Heart left ventricle (tissue), 16 donors: ENCODE measurements around the gene TMEM163. TPM values are rescaled to one million over a fixed set of nuclear protein-coding genes. Genes with fewer than 3 reads are reported as not detected.

Experiments used
- ATAC-seq, 4 donors: fragments of 200-7000 bp; cut with Tn5 transposase; one replicate each; pipeline ENCODE4 v1.9.1; 2020 to 2022; ENCODE audit warnings: moderate library complexity in 4 of 4, mild to moderate bottlenecking in 3 of 4, moderate number of reproducible peaks in 1 of 4
- DNase-seq, 5 donors: peaks; one replicate each; pipeline ENCODE4 v3.0.0-alpha.2; 2020
- H3K27ac ChIP-seq, 12 donors: fragments of 200-600 bp; sonication (generic) in 4 of 12; one replicate each; pipeline versions ENCODE4 v1.5.0 to v1.8.0; 2016 to 2022; ENCODE audit warnings: mild to moderate bottlenecking in 2 of 12
- H3K27me3 ChIP-seq, 9 donors: fragments of 200-600 bp; sonication (generic) in 2 of 9; one replicate each; pipeline versions ENCODE4 v1.5.1 to v1.8.0; 2016 to 2022; ENCODE audit warnings: mild to moderate bottlenecking in 3 of 9
- H3K36me3 ChIP-seq, 9 donors: fragments of 200-600 bp; sonication (generic) in 2 of 9; one replicate each; pipeline versions ENCODE4 v1.5.0 to v1.8.0; 2018 to 2022; ENCODE audit warnings: mild to moderate bottlenecking in 2 of 9
- H3K4me1 ChIP-seq, 12 donors: fragments of 200-600 bp; sonication (generic) in 4 of 12; one replicate each; pipeline versions ENCODE4 v1.5.0 to v1.8.0; 2016 to 2022; ENCODE audit warnings: mild to moderate bottlenecking in 3 of 12
- H3K4me3 ChIP-seq, 12 donors: fragments of 200-600 bp; sonication (generic) in 4 of 12; one replicate each; pipeline versions ENCODE4 v1.5.0 to v1.8.0; 2017 to 2022; ENCODE audit warnings: mild to moderate bottlenecking in 9 of 12, moderate library complexity in 4 of 12
- H3K9me3 ChIP-seq, 12 donors: fragments of 200-600 bp; sonication (generic) in 4 of 12; one replicate each; pipeline versions ENCODE4 v1.5.0 to v1.8.0; 2016 to 2022; ENCODE audit warnings: mild to moderate bottlenecking in 1 of 12
- CTCF ChIP-seq, 12 donors: fragments of 200-600 bp; sonication (generic) in 4 of 12; IDR thresholded peaks; one replicate each; pipeline versions ENCODE4 v1.5.0 to v1.8.0; 2018 to 2022; ENCODE audit warnings: antibody characterized with exemption in 12 of 12, mild to moderate bottlenecking in 5 of 12
- POLR2A ChIP-seq, 2 donors: fragments of 450-650 bp; IDR thresholded peaks; one replicate each; pipeline ENCODE4 v1.6.1; 2017; ENCODE audit warnings: antibody characterized with exemption in 2 of 2, mild to moderate bottlenecking in 2 of 2, moderate library complexity in 2 of 2
- WGBS, 4 donors: extraction: QIAGEN DNeasy Blood & Tissue Kit in 2 of 4; methylation state at CpG; one replicate each; pipeline versions ENCODE4 v1.1.5 to v1.1.7; 2013 to 2018; 5-methylcytosine and 5-hydroxymethylcytosine counted together
- intact Hi-C, 10 donors: fragments of 100-400 bp; cut with DNase I; formaldehyde crosslinking; loops; one replicate each; pipeline versions ENCODE4 v1.11.1 to v1.14.2; 2022
- polyA plus RNA-seq, 2 donors: library from polyadenylated mRNA; stranded (reverse); fragments of 200-250 nt; gene quantifications; one replicate each; pipeline ENCODE4 v1.2.3, GENCODE V29; 2013
- total RNA-seq, 9 donors: library from RNA; depleted of rRNA in 2 of 9; stranded (reverse); fragments of >200 nt in 2 of 9; fragmentation: NEBNext Ultra II Directional in 3 of 9; extraction: Animal tissue kit (Norgen Biotek cat#: 25700) in 3 of 9; gene quantifications; one replicate each; pipeline versions ENCODE4 v1.1.0 to v1.2.4, GENCODE V29; 2016 to 2023
- donor health status: ischemic (EF 13 %, LVEDD 7.1; RV severe dilation, severe dysfunction).
- donor health status: healthy with polysubstance abuse.
- donor health status: DM: no; HTN: yes; CAD: no.
- donor health status: DM: no; HTN: no; CAD: no.
- donor health status: ischemic (EF 25% LVEDD 6.9; RV normal size, moderate dysfunction).
- donor health status: ischemic (EF 25% LVEDD 5.7; RV mildly dilated, moderate dysfunction).
- donor health status: healthy.
- donor health status: DM: yes; HTN: yes; CAD: no.
- donor health status: ischemic (EF 35%, LVEDD 5.7; RV mildly dilated, moderate dysfunction).
- donor health status: nonischemic (EF 11% LVEDD 7.7; RV severe dilation, severe dysfunction).
- donor health status: DM: yes; HTN: yes; CAD: no.
- donor health status: PGD.
- donor health status: ischemic (EF 29% LVEDD 5.4; RV normal size, mild dysfunction).
- donor health status: nonischemic (EF 23%, LVEDD 6.1; RV moderate dilation, normal function).

The TMEM163 gene
- total and polyA plus RNA-seq, 11 donors: 0.14 to 1.4 (median 0.47) TPM

DNA sequence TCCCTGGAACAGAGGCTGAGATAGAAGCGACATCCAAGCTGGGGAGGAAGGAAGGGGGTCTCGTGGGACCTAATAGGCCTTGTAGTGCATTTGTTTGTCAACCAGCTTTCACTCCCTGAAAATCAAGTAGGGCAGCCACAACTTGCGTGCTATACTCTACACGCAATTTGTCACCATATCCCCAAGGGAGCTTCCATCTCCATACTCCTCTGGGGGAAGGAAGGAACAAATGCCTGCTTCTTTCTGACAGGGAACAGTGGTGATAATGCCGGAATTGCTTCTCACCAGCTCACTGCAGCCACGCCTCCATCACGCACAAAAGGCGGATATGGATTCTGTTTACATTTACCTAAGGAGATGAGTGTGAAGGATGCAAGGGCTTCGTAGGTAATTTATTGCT is 213.4 kb downstream of the TMEM163 start:
- Histone ChIP-seq H3K27me3 (no peaks in the 10 kb centered on the region), H3K4me3 (no peak overlapping the region), H3K36me3 (no peaks in the 10 kb centered on the region), H3K27ac (no peak overlapping the region), H3K4me1 (peaks cover 0 to 5% (median 0%) of the 10 kb centered on the region in 12 donors), H3K9me3 (no peaks in the 10 kb centered on the region)
- TF ChIP-seq CTCF (IDR thresholded peaks at IDR 0.05): no peak
- TF ChIP-seq POLR2A (IDR thresholded peaks at IDR 0.05): no peak
- intact Hi-C loops: no loop called here
- DNase-seq: no peak
- WGBS, 4 donors: 84 to 90% (median 87%) methylated on average over 9 of the region's 9 CpGs
- ATAC-seq: no peak

GRCh38 chr2:134504586-134505336 is 214.0 kb downstream of the TMEM163 start:
- intact Hi-C loops: no loop called here
- H3K4me3 ChIP-seq: no peak overlapping the region
- H3K4me1 ChIP-seq: peaks cover 0 to 5% (median 0%) of the 10 kb centered on the region in 12 donors
- H3K36me3 ChIP-seq: no peaks in the 10 kb centered on the region
- H3K27me3 ChIP-seq: no peaks in the 10 kb centered on the region
- TF ChIP-seq POLR2A (IDR thresholded peaks at IDR 0.05): no peak
- TF ChIP-seq CTCF (IDR thresholded peaks at IDR 0.05): no peak
- ATAC-seq: no peak
- 79 to 85% (median 82%) methylated on average over 5 of the region's 5 CpGs for WGBS, 4 donors
- DNase-seq: no peak
- H3K27ac ChIP-seq: no peak overlapping the region
- H3K9me3 ChIP-seq: no peaks in the 10 kb centered on the region

GRCh38 chr2:134502104-134502503 is 216.7 kb downstream of the TMEM163 start:
- no peak overlapping the region for H3K27ac ChIP-seq
- peaks cover 0 to 5% (median 0%) of the 10 kb centered on the region in 12 donors for H3K4me1 ChIP-seq
- no peaks in the 10 kb centered on the region for H3K27me3 ChIP-seq
- no peaks in the 10 kb centered on the region for H3K9me3 ChIP-seq
- TF ChIP-seq POLR2A (IDR thresholded peaks at IDR 0.05) (no peak), CTCF (IDR thresholded peaks at IDR 0.05) (no peak)
- 43 to 67% (median 56%) methylated on average over 2 of the region's 2 CpGs for WGBS, 4 donors
- ATAC-seq (no peak), DNase-seq (no peak)
- H3K4me3 ChIP-seq: no peak overlapping the region
- no peaks in the 10 kb centered on the region for H3K36me3 ChIP-seq
- intact Hi-C loops: no loop called here

DNA sequence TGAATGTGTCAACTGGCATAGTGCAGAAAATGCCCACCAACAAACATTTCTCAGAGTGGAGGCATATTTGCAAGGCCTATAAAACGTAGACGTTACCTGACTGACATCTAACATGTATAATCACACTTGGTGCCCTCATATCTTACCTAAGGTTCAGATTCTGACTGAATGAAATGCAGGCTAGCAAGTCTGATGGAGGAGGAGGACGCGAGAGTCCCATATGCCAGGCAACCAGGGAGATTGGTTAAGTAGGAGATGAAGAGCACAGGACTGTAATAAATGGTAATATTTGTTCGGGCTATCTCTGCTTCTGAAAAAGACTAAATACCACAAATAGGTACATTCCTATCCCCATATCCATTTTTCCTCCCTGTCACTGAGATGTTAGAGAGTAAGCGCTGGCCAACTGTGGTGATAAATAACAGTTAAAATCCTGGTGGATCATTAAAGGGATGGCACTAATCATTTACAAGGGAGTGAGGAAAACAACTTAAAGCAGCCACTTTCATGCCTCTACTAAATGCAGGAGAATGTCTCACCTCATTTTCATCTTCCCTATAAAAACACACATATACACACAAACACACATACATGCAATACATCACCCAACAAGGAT is 217.2 kb downstream of the TMEM163 start:
- H3K36me3 ChIP-seq: no peaks in the 10 kb centered on the region
- intact Hi-C loops: no loop called here
- peaks cover 0 to 5% (median 0%) of the 10 kb centered on the region in 12 donors for H3K4me1 ChIP-seq
- H3K9me3 ChIP-seq: no peaks in the 10 kb centered on the region
- TF ChIP-seq POLR2A (IDR thresholded peaks at IDR 0.05): no peak
- TF ChIP-seq CTCF (IDR thresholded peaks at IDR 0.05): no peak
- no peak overlapping the region for H3K27ac ChIP-seq
- H3K27me3 ChIP-seq: no peaks in the 10 kb centered on the region
- DNase-seq (no peak), ATAC-seq (no peak)
- H3K4me3 ChIP-seq: no peak overlapping the region
- WGBS, 4 donors: 93 to 96% (median 93%) methylated on average over 6 of the region's 6 CpGs
